K562 (cell line): ENCODE measurements around the gene ERN1. TPM values are rescaled to one million over a fixed set of nuclear protein-coding genes. Genes with fewer than 3 reads are reported as not detected.

Experiments
- ATAC-seq: fragments of 200-7000 bp; cut with Tn5 transposase; 3 replicates; pipeline ENCODE4 v1.9.1; 2020; ENCODE audit warnings: moderate library complexity
- BruUV-seq: library from RNA; stranded (reverse); fragments of 400-500 nt; replicated peaks from 2 replicates; lab custom pipeline; 2021; lab: Mats Ljungman, UMichigan
- CTCF ChIA-PET: fragments of 300-600 bp; formaldehyde crosslinking; extraction: SDS; loops from one replicate; lab custom pipeline; 2021; ENCODE audit warnings: low intra/inter-chr PET ratio; lab: Yijun Ruan, JAX
- POLR2A ChIA-PET: fragments of 300-600, 350-650 bp; sonication (Branson Sonifier 250); formaldehyde crosslinking; extraction: SDS; loops from one replicate; lab custom pipeline; 2021; ENCODE audit warnings: antibody characterized with exemption, inconsistent platforms; lab: Yijun Ruan, JAX
- DNase-seq, 4 experiments: peaks; one replicate each; pipeline versions ENCODE4 v3.0.0 to v3.0.0-alpha.2; 2011 to 2018; ENCODE audit warnings: low spot score in 3 of 4, mixed read lengths in 3 of 4; ENCODE audit errors: extremely low read depth in 1 of 4
- FAIRE-seq: peaks from 2 replicates; lab custom pipeline; 2011; peaks lifted over from hg19 to GRCh38; lab: Jason Lieb, UNC
- H2AFZ ChIP-seq: 2 replicates; pipeline ENCODE4 v1.6.0; 2011; ENCODE audit warnings: low read depth, low read length, control low read depth, inconsistent platforms
- H3K27ac ChIP-seq: fragments of 200-600 bp; 3 replicates; pipeline ENCODE4 v1.8.0; 2011; ENCODE audit warnings: low read depth, mild to moderate bottlenecking, control low read depth, inconsistent platforms, low read length, moderate library complexity, mixed read lengths; ENCODE audit errors: extremely low read depth
- H3K27me3 ChIP-seq, 2 experiments: fragments of 300-600 bp in 1 of 2; 2 replicates in 1 of 2; 3 replicates in 1 of 2; pipeline versions ENCODE4 v1.6.0 to v1.8.0; 2011; ENCODE audit warnings: inconsistent platforms in 2 of 2, low read length in 2 of 2, mild to moderate bottlenecking in 1 of 2, mixed read lengths in 1 of 2, moderate library complexity in 1 of 2; ENCODE audit not compliant: control insufficient read depth in 2 of 2, insufficient read depth in 2 of 2
- H3K36me3 ChIP-seq: fragments of 300-600 bp; 3 replicates; pipeline ENCODE4 v1.8.0; 2011; ENCODE audit warnings: mild to moderate bottlenecking, low read length, inconsistent platforms; ENCODE audit not compliant: control insufficient read depth, insufficient read depth
- H3K4me1 ChIP-seq, 2 experiments: fragments of 200-600 bp in 1 of 2; replicated peaks in 1 of 2; 2 replicates in 1 of 2; 3 replicates in 1 of 2; pipeline versions ENCODE4 v1.5.1 to v1.8.0; 2011; ENCODE audit warnings: inconsistent platforms in 2 of 2, low read length in 2 of 2, mild to moderate bottlenecking in 1 of 2, mixed read lengths in 1 of 2, moderate library complexity in 1 of 2; ENCODE audit not compliant: control insufficient read depth in 2 of 2, insufficient read depth in 2 of 2
- H3K4me2 ChIP-seq: 2 replicates; pipeline ENCODE4 v1.6.1; 2011; ENCODE audit warnings: low read length, control low read depth, inconsistent platforms, mixed read lengths; ENCODE audit not compliant: insufficient read depth
- H3K4me3 ChIP-seq: fragments of 200-600 bp; sonication (generic), shearing (Covaris generic); 2 replicates; pipeline ENCODE4 v1.5.1; 2016; ENCODE audit warnings: control low read depth, inconsistent platforms
- H3K79me2 ChIP-seq: fragments of 200-600 bp; 3 replicates; pipeline ENCODE4 v1.8.0; 2011; ENCODE audit warnings: low read length, inconsistent platforms; ENCODE audit not compliant: control insufficient read depth, insufficient read depth
- H3K9ac ChIP-seq, 2 experiments: 2 replicates each; pipeline versions ENCODE4 v1.6.0 to v1.6.1; 2011; ENCODE audit warnings: low read depth in 2 of 2, low read length in 2 of 2, control low read depth in 1 of 2, inconsistent platforms in 1 of 2, mild to moderate bottlenecking in 1 of 2, mixed read lengths in 1 of 2; ENCODE audit not compliant: insufficient read depth in 1 of 2
- H3K9me1 ChIP-seq: one replicate; pipeline ENCODE4 v1.6.0; 2011; ENCODE audit warnings: inconsistent platforms, mild to moderate bottlenecking, low read length, moderate library complexity; ENCODE audit not compliant: control insufficient read depth, insufficient read depth
- H3K9me3 ChIP-seq: replicated peaks from 2 replicates; pipeline ENCODE4 v1.5.1; 2011; ENCODE audit warnings: low read depth, low read length, inconsistent platforms; ENCODE audit not compliant: control insufficient read depth, insufficient read depth
- H4K20me1 ChIP-seq: replicated peaks from 2 replicates; pipeline ENCODE4 v1.6.1; 2011; ENCODE audit warnings: low read length, inconsistent platforms, mixed read lengths; ENCODE audit not compliant: control insufficient read depth, insufficient read depth
- POLR2H ChIP-seq: IDR thresholded peaks from 2 replicates; pipeline ENCODE4 v1.6.1; 2016; ENCODE audit warnings: missing genetic modification characterization, low read depth, mild to moderate bottlenecking, control low read depth, missing compliant biosample characterization, moderate library complexity
- PYGO2 ChIP-seq: fragments of 450-650 bp; IDR thresholded peaks from 2 replicates; pipeline ENCODE4 v1.6.1; 2016; ENCODE audit warnings: mild to moderate bottlenecking, missing genetic modification characterization, moderate library complexity, missing compliant biosample characterization
- WGBS: fragments of 100-300 bp; shearing (Covaris generic); methylation state at CpG from one replicate; pipeline ENCODE4 v1.1.6; 2016; ENCODE audit warnings: low coverage, mixed read lengths; ENCODE audit not compliant: insufficient coverage; ENCODE audit errors: missing lambda C conversion rate; 5-methylcytosine and 5-hydroxymethylcytosine counted together
- in situ Hi-C: fragments of 300-500 bp; cut with MboI; formaldehyde crosslinking; loops from 4 replicates; pipeline ENCODE4 v1.15.0; 2018; ENCODE audit warnings: inconsistent platforms, mixed read lengths
- intact Hi-C: fragments of 100-400 bp; cut with micrococcal nuclease; formaldehyde crosslinking; loops from 2 replicates; pipeline ENCODE4 v1.14.2; 2022
- polyA plus RNA-seq, 8 experiments: library from polyadenylated mRNA; depleted of rRNA in 4 of 8; stranded (reverse) in 5 of 8; unstranded in 3 of 8; fragments of >200 nt; fragmentation: Nextera tagmentation in 2 of 8; fragmentation: Illumina TruSeq in 1 of 8; extraction: Ambion mirVana in 2 of 8; extraction: Trizol in 1 of 8; gene quantifications; 2 replicates each; pipeline versions ENCODE4 v1.2.1 to v1.2.3, GENCODE V29; 2011 to 2014; ENCODE audit warnings: inconsistent platforms in 1 of 8, missing spikeins in 1 of 8
- total RNA-seq, 7 experiments: library from RNA; depleted of rRNA in 6 of 7; stranded (reverse); fragments of >200 nt in 6 of 7; fragmentation: Illumina TruSeq in 2 of 7; extraction: Trizol in 2 of 7; gene quantifications; 2 replicates each; pipeline versions ENCODE4 v1.2.1 to v1.2.3, GENCODE V29; 2011 to 2021; ENCODE audit warnings: low replicate concordance in 1 of 7
- TF ChIP-seq, protein P1 (sequence below): fragments of 450-650 bp; IDR thresholded peaks from 2 replicates; pipeline ENCODE4 v1.6.1; 2017; ENCODE audit warnings: antibody characterized with exemption, mild to moderate bottlenecking
- TF ChIP-seq, protein P2 (sequence below): fragments of 450-650 bp; IDR thresholded peaks from 2 replicates; pipeline ENCODE4 v1.6.1; 2016; ENCODE audit warnings: mild to moderate bottlenecking, moderate library complexity

The ERN1 gene
- total and polyA plus RNA-seq, 9 of the 15 experiments (the other 6 are each of a cell fraction or from before 2014, with no cell fraction given): 2.1 to 22.5 (median 7.3) TPM

DNA sequence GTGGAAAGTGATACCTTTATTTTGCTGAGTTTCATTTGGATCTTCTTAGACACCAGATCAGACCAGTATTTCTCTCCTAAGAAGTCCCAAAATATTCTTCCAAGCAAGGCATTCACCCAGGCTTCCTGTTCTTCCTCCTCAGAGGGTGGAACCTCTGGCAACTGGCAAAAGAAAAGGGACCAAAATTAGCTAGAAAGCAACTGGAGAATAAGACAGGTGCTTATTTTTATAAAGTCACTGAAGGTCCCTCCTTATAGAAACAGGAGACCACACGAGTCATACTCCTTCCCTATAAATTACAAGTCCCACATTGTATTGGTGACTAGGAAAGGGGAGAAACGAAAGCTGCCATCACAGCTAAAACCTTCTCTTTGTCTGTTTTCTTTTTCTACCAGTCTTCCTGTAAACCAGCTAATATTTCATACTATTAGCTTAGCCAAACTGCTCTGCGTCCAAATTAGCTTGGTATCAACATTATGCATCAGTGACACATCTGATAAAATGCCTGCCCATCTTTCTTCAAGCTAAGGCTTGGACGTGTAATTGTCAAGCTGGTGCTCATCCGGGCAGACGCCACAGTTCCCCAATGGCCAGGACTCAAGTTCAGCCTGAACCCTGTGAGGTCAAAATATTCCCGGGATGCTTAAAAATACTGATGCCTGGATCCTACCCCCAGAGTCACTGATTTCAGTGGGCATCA lies 47.5 kb upstream of the ERN1 start:
- in situ Hi-C loops: no loop called here
- POLR2A ChIA-PET: interaction anchor here (0.6 to 1.6 kb wide), 4 partner anchors 9 to 29 kb away, joined by 3 read pairs; no protein-coding TSS in a partner anchor

More for the DNA sequence above, 47.5 kb upstream of the ERN1 start:
- FAIRE-seq (no peak), DNase-seq (no peak), ATAC-seq (no peak)
- 82% methylated on average over 7 of the region's 7 CpGs for WGBS
- Histone ChIP-seq H4K20me1 (no peaks in the 10 kb centered on the region), H2AFZ (no peak overlapping the region), H3K9me1 (no peaks in the 10 kb centered on the region), H3K27me3 (no peaks in the 10 kb centered on the region), H3K4me1 (no peaks in the 10 kb centered on the region), H3K9ac (no peak overlapping the region), H3K4me3 (no peak overlapping the region), H3K9me3 (no peaks in the 10 kb centered on the region; the same call in 1 of the 2 replicates), H3K4me2 (no peak overlapping the region), H3K79me2 (no peaks in the 10 kb centered on the region), H3K36me3 (peaks cover 62% of the 10 kb centered on the region), H3K27ac (no peak overlapping the region)
- no peak for TF ChIP-seq PYGO2 (tag)
- TF ChIP-seq, protein P1, sequence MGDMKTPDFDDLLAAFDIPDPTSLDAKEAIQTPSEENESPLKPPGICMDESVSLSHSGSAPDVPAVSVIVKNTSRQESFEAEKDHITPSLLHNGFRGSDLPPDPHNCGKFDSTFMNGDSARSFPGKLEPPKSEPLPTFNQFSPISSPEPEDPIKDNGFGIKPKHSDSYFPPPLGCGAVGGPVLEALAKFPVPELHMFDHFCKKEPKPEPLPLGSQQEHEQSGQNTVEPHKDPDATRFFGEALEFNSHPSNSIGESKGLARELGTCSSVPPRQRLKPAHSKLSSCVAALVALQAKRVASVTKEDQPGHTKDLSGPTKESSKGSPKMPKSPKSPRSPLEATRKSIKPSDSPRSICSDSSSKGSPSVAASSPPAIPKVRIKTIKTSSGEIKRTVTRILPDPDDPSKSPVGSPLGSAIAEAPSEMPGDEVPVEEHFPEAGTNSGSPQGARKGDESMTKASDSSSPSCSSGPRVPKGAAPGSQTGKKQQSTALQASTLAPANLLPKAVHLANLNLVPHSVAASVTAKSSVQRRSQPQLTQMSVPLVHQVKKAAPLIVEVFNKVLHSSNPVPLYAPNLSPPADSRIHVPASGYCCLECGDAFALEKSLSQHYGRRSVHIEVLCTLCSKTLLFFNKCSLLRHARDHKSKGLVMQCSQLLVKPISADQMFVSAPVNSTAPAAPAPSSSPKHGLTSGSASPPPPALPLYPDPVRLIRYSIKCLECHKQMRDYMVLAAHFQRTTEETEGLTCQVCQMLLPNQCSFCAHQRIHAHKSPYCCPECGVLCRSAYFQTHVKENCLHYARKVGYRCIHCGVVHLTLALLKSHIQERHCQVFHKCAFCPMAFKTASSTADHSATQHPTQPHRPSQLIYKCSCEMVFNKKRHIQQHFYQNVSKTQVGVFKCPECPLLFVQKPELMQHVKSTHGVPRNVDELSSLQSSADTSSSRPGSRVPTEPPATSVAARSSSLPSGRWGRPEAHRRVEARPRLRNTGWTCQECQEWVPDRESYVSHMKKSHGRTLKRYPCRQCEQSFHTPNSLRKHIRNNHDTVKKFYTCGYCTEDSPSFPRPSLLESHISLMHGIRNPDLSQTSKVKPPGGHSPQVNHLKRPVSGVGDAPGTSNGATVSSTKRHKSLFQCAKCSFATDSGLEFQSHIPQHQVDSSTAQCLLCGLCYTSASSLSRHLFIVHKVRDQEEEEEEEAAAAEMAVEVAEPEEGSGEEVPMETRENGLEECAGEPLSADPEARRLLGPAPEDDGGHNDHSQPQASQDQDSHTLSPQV: no peak
- TF ChIP-seq, protein P2, sequence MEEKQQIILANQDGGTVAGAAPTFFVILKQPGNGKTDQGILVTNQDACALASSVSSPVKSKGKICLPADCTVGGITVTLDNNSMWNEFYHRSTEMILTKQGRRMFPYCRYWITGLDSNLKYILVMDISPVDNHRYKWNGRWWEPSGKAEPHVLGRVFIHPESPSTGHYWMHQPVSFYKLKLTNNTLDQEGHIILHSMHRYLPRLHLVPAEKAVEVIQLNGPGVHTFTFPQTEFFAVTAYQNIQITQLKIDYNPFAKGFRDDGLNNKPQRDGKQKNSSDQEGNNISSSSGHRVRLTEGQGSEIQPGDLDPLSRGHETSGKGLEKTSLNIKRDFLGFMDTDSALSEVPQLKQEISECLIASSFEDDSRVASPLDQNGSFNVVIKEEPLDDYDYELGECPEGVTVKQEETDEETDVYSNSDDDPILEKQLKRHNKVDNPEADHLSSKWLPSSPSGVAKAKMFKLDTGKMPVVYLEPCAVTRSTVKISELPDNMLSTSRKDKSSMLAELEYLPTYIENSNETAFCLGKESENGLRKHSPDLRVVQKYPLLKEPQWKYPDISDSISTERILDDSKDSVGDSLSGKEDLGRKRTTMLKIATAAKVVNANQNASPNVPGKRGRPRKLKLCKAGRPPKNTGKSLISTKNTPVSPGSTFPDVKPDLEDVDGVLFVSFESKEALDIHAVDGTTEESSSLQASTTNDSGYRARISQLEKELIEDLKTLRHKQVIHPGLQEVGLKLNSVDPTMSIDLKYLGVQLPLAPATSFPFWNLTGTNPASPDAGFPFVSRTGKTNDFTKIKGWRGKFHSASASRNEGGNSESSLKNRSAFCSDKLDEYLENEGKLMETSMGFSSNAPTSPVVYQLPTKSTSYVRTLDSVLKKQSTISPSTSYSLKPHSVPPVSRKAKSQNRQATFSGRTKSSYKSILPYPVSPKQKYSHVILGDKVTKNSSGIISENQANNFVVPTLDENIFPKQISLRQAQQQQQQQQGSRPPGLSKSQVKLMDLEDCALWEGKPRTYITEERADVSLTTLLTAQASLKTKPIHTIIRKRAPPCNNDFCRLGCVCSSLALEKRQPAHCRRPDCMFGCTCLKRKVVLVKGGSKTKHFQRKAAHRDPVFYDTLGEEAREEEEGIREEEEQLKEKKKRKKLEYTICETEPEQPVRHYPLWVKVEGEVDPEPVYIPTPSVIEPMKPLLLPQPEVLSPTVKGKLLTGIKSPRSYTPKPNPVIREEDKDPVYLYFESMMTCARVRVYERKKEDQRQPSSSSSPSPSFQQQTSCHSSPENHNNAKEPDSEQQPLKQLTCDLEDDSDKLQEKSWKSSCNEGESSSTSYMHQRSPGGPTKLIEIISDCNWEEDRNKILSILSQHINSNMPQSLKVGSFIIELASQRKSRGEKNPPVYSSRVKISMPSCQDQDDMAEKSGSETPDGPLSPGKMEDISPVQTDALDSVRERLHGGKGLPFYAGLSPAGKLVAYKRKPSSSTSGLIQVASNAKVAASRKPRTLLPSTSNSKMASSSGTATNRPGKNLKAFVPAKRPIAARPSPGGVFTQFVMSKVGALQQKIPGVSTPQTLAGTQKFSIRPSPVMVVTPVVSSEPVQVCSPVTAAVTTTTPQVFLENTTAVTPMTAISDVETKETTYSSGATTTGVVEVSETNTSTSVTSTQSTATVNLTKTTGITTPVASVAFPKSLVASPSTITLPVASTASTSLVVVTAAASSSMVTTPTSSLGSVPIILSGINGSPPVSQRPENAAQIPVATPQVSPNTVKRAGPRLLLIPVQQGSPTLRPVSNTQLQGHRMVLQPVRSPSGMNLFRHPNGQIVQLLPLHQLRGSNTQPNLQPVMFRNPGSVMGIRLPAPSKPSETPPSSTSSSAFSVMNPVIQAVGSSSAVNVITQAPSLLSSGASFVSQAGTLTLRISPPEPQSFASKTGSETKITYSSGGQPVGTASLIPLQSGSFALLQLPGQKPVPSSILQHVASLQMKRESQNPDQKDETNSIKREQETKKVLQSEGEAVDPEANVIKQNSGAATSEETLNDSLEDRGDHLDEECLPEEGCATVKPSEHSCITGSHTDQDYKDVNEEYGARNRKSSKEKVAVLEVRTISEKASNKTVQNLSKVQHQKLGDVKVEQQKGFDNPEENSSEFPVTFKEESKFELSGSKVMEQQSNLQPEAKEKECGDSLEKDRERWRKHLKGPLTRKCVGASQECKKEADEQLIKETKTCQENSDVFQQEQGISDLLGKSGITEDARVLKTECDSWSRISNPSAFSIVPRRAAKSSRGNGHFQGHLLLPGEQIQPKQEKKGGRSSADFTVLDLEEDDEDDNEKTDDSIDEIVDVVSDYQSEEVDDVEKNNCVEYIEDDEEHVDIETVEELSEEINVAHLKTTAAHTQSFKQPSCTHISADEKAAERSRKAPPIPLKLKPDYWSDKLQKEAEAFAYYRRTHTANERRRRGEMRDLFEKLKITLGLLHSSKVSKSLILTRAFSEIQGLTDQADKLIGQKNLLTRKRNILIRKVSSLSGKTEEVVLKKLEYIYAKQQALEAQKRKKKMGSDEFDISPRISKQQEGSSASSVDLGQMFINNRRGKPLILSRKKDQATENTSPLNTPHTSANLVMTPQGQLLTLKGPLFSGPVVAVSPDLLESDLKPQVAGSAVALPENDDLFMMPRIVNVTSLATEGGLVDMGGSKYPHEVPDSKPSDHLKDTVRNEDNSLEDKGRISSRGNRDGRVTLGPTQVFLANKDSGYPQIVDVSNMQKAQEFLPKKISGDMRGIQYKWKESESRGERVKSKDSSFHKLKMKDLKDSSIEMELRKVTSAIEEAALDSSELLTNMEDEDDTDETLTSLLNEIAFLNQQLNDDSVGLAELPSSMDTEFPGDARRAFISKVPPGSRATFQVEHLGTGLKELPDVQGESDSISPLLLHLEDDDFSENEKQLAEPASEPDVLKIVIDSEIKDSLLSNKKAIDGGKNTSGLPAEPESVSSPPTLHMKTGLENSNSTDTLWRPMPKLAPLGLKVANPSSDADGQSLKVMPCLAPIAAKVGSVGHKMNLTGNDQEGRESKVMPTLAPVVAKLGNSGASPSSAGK: no peak
- TF ChIP-seq POLR2H (tag): no peak
- intact Hi-C loops: no loop called here
- CTCF ChIA-PET: no interaction called here
- BruUV-seq: no TSS peak
